ACC112 (cell line): ENCODE measurements around the gene FAIM2.
"Not testable (repeated sequence)": the region's sequence is repeated elsewhere in the genome, so short reads cannot be mapped to it uniquely, and the experiment has no call there.

Experiments
- H2AFZ ChIP-seq: fragments of 200-600 bp; sonication (generic); one replicate; pipeline ENCODE4 v1.6.0; 2017; ENCODE audit warnings: antibody characterized with exemption, low read length; ENCODE audit not compliant: unreplicated experiment
- H3K27ac ChIP-seq: fragments of 200-600 bp; sonication (generic); 2 replicates; pipeline ENCODE4 v1.5.1; 2014; ENCODE audit warnings: low read depth, mild to moderate bottlenecking, antibody characterized with exemption, low read length, moderate library complexity
- H3K27me3 ChIP-seq: fragments of 200-600 bp; sonication (generic); 2 replicates; pipeline ENCODE4 v1.6.1; 2014; ENCODE audit warnings: mild to moderate bottlenecking, antibody characterized with exemption, low read length, moderate library complexity, mixed read lengths; ENCODE audit not compliant: insufficient read depth
- H3K36me3 ChIP-seq: fragments of 200-600 bp; sonication (generic); 2 replicates; pipeline ENCODE4 v1.6.1; 2016; ENCODE audit warnings: mild to moderate bottlenecking, antibody characterized with exemption, low read length, moderate library complexity, mixed read lengths; ENCODE audit not compliant: insufficient read depth
- H3K4me1 ChIP-seq: fragments of 200-600 bp; sonication (generic); one replicate; pipeline ENCODE4 v1.6.1; 2016; ENCODE audit warnings: low read length, mixed read lengths; ENCODE audit not compliant: insufficient read depth, unreplicated experiment, control insufficient read depth
- H3K4me3 ChIP-seq: fragments of 200-600 bp; sonication (generic); 2 replicates; pipeline ENCODE4 v1.5.1; 2014; ENCODE audit warnings: mild to moderate bottlenecking, low read depth, low read length
- H3K79me2 ChIP-seq: fragments of 200-600 bp; sonication (generic); one replicate; pipeline ENCODE4 v1.6.0; 2016; ENCODE audit warnings: low read length; ENCODE audit not compliant: control insufficient read depth, unreplicated experiment, insufficient read depth

The FAIM2 gene

DNA sequence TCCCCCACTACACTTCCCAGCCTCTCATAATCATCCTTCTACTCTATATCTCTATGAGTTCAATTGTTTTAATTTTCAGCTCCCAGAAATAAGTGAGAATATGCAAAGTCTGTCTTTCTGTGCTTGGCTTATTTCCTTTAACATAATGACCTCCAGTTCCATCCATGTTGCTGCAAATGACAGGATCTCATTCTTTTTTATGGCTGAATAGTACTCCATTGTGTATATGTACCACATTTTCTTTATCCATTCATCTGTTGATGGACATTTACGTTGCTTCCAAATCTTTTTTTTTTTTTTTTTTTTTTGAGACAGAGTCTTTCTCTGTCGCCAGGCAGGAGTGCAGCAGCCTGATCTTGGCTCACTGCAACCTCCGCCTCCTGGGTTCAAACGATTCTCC lies 47.8 kb downstream of the FAIM2 start:
- not testable (repeated sequence) for H3K4me3 ChIP-seq, H3K27ac ChIP-seq, H2AFZ ChIP-seq, H3K4me1 ChIP-seq, H3K36me3 ChIP-seq, H3K79me2 ChIP-seq
- peaks cover 41% of the 10 kb centered on the region for H3K27me3 ChIP-seq

DNA sequence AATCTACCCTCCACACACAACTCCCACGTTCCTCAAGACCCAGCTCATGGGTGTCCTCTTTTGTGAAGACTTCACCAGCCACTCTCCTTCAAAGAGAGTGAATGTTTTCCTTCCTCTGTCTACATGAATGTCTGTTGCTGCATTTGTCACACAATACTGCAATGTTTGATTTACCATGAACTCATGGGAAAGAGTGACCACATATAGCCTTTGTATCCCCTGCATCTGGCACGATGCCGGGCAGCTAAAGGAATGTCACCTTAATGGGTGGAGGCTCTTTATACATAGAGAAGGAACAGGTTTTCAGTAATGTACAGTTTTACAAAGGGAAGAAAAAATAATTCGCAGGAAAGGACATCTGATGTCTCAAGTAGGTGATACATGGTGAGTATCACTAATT lies 48.7 kb downstream of the FAIM2 start:
- Histone ChIP-seq H3K4me3 (no peak overlapping the region), H3K79me2 (no peaks in the 10 kb centered on the region), H3K4me1 (no peaks in the 10 kb centered on the region), H3K36me3 (no peaks in the 10 kb centered on the region), H2AFZ (no peak overlapping the region), H3K27ac (no peak overlapping the region), H3K27me3 (peaks cover 45% of the 10 kb centered on the region)

DNA sequence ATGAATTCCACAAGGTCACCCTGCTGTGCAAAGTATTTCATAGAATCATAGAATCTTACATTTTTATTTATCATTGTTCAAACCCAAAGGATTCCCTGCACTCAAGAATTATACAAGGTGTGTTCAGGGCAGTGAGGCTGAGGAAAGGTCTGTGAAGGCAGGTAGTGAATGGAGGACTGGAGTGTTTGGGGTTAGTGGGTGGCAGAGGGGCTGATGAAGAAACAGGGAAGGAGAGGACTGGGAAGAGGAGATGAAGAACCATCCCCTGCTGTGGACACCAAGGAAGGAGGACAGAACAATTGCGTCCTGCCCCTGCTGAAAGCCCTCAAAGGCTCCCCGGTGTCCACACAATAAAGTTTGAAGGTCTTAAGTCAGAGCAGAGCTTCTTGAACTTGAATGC lies 50.0 kb downstream of the FAIM2 start:
- Histone ChIP-seq H3K4me1 (no peaks in the 10 kb centered on the region), H3K27me3 (peaks cover 50% of the 10 kb centered on the region), H3K27ac (no peak overlapping the region), H2AFZ (no peak overlapping the region), H3K4me3 (no peak overlapping the region), H3K79me2 (no peaks in the 10 kb centered on the region), H3K36me3 (no peaks in the 10 kb centered on the region)

DNA sequence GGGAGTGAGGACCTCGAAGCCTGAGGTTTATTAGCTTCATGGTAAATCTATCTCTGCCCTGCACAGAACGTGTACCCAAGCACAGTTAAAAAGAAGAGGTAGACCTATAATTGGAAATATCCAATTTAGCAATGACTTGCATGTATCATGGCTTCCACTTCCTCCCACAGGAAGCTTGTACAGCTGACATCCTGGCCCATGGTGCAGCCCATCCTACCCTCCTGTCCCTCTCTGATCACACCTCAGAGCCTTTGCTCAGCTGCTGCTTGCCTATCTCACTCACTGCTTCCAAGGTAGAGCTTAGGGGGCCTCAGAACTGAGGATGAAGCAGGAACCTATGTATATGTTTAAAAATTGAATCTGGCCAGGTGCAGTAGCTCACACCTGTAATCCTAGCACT lies 56.5 kb downstream of the FAIM2 start:
- Histone ChIP-seq H3K27me3 (peaks cover 37% of the 10 kb centered on the region), H2AFZ (no peak overlapping the region), H3K4me3 (no peak overlapping the region), H3K79me2 (no peaks in the 10 kb centered on the region), H3K27ac (no peak overlapping the region), H3K4me1 (no peaks in the 10 kb centered on the region), H3K36me3 (no peaks in the 10 kb centered on the region)

DNA sequence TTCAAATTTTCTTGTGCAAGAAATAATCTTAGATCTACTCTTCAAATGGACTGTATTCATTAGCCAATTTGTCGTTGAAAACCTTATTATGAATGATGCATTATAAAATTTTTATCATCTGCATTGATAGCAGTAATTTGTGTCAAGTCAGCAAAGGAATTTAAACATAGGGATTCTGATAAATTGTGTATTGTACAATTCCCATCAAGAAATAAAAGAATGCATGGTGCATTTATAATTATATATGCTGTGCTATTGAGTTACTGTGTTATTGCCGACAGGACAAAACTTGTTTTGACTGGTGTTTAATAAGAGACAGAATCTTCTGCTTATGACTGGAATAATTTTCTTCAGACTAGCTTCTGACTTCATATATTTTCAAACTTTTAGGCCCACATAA lies 57.7 kb downstream of the FAIM2 start:
- Histone ChIP-seq H3K36me3 (no peaks in the 10 kb centered on the region), H3K79me2 (peaks cover 6% of the 10 kb centered on the region), H3K27ac (no peak overlapping the region), H2AFZ (no peak overlapping the region), H3K4me1 (peaks cover 7% of the 10 kb centered on the region), H3K4me3 (no peak overlapping the region), H3K27me3 (peaks cover 26% of the 10 kb centered on the region)

DNA sequence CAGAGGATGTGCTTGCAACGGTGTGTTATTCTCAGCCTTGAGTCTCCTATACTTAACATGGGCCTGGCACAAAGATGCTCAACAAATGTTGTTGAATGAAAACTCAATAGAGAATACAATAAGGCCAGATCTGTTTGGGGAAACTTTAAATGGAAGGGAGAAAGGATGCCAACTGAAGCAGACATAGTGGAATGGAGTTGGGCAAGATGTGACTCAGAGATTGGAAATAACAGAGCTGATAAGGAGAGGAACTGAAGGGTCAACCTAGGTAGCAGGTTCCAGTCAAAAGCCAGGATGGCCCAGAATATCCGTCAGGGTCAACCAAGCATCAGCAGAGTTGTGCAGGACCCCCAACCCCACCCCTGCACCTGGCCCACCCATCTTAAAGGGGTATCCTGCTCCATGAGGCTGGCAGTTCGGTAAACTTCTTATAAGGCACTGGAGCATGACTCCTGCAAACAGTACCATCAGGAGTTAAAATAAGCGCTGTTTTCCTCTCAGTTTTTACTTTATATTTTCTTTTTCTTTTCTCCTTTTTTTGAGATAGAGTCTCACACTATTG lies 59.7 kb downstream of the FAIM2 start:
- Histone ChIP-seq H3K79me2 (peaks cover 10% of the 10 kb centered on the region), H3K4me1 (peaks cover 10% of the 10 kb centered on the region), H2AFZ (no peak overlapping the region), H3K36me3 (no peaks in the 10 kb centered on the region), H3K27ac (peak overlapping the region; percentile 87; the same call in 1 of the 2 replicates), H3K4me3 (no peak overlapping the region), H3K27me3 (peaks cover 14% of the 10 kb centered on the region)

DNA sequence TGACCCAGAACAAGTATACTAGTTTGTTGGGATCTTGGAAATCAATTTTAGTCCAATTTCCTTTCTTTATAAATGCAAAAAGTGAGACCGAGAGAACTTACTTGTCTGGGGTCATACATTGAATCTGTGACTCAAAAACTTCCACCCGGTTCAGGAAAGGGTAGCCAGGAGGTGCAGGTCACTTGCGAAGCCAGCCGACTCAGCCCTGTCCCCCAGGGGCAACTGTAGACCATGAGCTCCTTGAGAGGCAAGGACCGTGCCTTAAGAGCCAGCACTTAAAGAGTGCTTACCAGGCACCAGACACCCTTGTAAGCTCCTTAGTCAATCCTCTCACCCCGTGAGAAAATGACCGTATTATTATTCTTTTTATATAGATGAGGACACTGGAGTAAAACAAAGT lies 60.3 kb downstream of the FAIM2 start:
- peaks cover 10% of the 10 kb centered on the region for H3K79me2 ChIP-seq
- peak overlapping the region; percentile 76 for H2AFZ ChIP-seq

DNA sequence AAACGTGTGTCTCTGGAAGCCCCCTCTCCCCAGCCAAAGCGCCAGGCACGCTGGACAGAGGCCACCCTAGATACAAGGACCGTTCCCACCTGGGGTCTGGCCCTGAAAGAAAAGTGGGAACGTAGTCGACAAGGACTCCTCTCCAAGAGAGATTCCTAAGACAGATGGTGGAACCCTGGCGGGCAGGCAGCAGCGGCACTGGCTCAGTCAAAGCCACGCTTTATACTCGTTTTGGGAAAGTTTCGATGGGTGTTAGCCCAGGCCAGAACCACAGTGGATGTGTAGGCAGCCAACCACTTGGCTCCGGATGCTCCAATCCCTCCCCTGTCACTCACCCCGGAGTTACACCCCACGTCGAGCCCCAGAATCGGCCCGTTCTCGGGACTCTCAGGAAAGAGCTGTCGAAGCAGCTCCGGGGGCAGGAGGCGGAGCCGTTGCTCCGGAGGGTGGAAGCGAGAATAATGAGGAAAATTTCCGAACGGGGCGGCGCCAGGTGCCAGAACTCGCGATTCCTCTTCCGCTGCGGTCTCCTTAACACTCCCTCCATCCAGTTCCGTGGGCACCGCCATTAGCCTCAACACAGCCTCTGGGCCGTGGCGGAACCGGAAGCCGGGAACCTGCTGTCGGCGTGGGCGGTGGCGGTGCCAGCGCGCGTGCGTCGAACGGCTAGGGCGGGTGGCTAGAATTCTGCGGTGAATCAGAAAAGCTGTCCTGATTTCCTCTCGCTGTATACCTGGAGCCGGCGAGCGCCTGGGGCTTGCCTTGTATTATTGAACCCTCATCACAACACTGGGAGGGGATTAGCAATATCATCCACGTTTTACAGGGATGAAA lies 61.0 kb downstream of the FAIM2 start, which contains the start of gene BCDIN3D:
Gene BCDIN3D (minus strand): TSS at position 588 of the 834 bp plus-strand sequence. CDS start 19 bp downstream, at position 569.
- Histone ChIP-seq H3K27ac (peak within 1 kb of the TSS; percentile 87), H3K4me1 (peaks cover 10% of the 10 kb centered on the region), H3K4me3 (peak within 1 kb of the TSS; percentile 98), H3K36me3 (no peaks in the 10 kb centered on the region), H2AFZ (peak within 1 kb of the TSS; percentile 97), H3K79me2 (peaks cover 10% of the 10 kb centered on the region), H3K27me3 (peaks cover 2% of the 10 kb centered on the region)

More for the DNA sequence above, 60.3 kb downstream of the FAIM2 start:
- H3K27me3 ChIP-seq, result peaks cover 9% of the 10 kb centered on the region
- peaks cover 10% of the 10 kb centered on the region for H3K4me1 ChIP-seq
- H3K36me3 ChIP-seq, result no peaks in the 10 kb centered on the region
- H3K27ac ChIP-seq, result peak overlapping the region; percentile 87
- peak overlapping the region; percentile 98 for H3K4me3 ChIP-seq

DNA sequence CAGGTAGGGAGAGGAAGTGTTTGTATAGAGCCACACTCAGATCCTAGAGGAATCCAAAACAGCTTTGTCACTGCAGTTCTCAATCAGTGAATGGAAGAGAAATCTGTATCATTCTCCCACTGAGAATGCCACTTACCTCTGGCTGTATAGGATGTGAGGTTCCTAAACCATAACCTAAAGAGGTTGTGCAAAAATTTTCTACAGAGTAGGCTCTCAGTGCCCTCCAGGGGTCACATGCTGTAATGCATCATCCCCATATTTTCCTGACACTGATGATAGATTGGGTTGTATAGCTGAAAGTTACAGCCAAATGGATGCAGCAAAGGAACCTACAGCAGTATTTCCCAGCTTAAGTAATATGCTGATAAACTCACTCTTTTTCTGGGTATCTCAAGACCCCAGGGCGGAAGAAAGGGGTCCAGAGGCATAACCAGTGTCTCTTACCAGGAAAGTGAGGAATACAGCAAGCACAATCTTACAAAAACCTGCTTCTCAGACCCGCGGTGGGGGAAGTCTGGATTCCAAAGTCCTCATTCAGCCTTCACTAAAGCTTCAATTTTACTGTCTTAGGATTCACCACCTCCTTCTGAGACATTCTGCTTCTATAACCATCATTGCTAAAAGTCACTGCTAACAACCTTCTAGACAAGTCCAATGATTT lies 64.6 kb downstream of the FAIM2 start:
- Histone ChIP-seq H3K27me3 (no peaks in the 10 kb centered on the region), H3K36me3 (no peaks in the 10 kb centered on the region), H3K4me3 (no peak overlapping the region), H3K27ac (no peak overlapping the region), H2AFZ (no peak overlapping the region), H3K79me2 (peaks cover 10% of the 10 kb centered on the region), H3K4me1 (peaks cover 10% of the 10 kb centered on the region)

DNA sequence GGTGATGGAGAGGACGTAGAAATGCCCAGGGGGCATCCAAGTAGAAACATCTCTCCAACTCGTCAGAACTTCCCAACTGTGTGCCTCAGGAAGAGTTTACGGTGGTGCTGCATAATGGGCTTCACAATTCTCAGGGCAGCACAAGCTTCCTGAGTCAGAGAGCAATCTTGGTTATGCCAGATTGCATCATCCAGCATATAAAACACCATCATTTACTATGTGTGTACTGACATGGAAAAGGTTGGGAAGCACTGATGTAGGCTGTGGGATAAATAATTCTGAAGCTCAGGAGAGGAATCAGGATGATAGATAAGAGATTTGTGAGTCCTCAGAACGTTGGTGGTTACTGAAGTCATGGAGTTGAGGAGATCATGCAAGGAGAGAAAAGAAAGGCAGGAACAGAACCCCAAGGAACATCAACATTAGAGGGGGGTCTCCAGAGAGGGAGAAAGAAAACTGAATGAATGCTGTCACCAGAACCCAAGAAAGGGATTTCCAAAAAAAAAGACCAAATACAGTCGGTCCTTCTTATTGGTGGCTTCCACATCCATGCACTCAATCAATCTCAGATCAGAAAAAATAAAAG lies 70.8 kb downstream of the FAIM2 start:
- no peak overlapping the region for H3K4me3 ChIP-seq
- no peak overlapping the region for H3K27ac ChIP-seq
- no peaks in the 10 kb centered on the region for H3K79me2 ChIP-seq
- H3K36me3 ChIP-seq, result no peaks in the 10 kb centered on the region
- H3K4me1 ChIP-seq, result peaks cover 7% of the 10 kb centered on the region
- H2AFZ ChIP-seq, result no peak overlapping the region
- H3K27me3 ChIP-seq, result no peaks in the 10 kb centered on the region
